GM19463 (cell line): Measurements from ENCODE around the gene CSAG2.
"Not testable (repeated sequence)": the region's sequence is repeated elsewhere in the genome, so short reads cannot be mapped to it uniquely, and the experiment has no call there.

Source experiments
- ATAC-seq: cut with Tn5 transposase; IDR thresholded peaks from one replicate; pipeline ENCODE4 v1.9.1; 2021; ENCODE audit warnings: mild to moderate bottlenecking, moderate library complexity; ENCODE audit not compliant: unreplicated experiment

Gene CSAG2, protein sequence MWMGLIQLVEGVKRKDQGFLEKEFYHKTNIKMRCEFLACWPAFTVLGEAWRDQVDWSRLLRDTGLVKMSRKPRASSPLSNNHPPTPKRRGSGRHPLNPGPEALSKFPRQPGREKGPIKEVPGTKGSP

DNA sequence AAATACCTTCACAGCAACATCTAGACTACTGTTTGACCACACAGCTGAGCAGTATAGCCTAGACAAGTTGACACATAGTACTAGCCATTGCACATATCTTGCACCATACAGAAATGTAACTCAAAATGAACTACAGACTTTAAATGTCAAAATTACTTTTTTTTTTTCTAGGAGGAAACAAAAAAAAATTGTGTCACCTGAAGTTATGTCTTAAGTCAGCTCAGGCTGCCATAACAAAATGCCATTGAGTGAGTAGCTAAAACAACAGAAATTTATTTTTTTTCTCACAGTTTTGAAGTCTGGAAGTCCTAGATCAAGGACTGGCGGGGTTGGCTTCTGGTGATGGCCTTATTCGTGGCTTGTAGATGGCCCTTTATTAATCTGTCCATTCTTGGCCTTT, at the start of gene CSAG2:
Gene CSAG2 (minus strand): TSS at position 101 of the 400 bp plus-strand sequence. CDS start 161 bp downstream, outside the sequence.
- ATAC-seq: not testable (repeated sequence)

DNA sequence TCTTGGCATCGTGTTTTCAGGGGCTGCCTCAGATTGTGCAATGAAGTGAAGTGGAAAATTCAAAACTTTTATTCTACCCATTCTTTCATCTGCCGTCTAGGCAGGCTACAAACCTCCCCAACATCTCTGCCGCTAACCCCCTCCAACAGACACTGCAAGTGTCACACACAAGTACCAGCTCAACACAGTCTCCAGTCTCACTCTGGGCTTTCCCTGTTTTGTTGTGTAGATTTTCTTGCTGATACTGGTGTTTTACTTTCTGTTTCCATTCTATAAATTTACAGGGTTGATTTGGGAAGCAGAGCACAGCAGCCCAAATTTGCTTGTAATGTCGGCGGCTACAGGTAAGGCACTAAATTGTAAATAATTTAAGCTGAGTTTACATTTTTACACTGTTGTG, 45.8 kb upstream of the CSAG2 start:
- ATAC-seq: not testable (repeated sequence)

DNA sequence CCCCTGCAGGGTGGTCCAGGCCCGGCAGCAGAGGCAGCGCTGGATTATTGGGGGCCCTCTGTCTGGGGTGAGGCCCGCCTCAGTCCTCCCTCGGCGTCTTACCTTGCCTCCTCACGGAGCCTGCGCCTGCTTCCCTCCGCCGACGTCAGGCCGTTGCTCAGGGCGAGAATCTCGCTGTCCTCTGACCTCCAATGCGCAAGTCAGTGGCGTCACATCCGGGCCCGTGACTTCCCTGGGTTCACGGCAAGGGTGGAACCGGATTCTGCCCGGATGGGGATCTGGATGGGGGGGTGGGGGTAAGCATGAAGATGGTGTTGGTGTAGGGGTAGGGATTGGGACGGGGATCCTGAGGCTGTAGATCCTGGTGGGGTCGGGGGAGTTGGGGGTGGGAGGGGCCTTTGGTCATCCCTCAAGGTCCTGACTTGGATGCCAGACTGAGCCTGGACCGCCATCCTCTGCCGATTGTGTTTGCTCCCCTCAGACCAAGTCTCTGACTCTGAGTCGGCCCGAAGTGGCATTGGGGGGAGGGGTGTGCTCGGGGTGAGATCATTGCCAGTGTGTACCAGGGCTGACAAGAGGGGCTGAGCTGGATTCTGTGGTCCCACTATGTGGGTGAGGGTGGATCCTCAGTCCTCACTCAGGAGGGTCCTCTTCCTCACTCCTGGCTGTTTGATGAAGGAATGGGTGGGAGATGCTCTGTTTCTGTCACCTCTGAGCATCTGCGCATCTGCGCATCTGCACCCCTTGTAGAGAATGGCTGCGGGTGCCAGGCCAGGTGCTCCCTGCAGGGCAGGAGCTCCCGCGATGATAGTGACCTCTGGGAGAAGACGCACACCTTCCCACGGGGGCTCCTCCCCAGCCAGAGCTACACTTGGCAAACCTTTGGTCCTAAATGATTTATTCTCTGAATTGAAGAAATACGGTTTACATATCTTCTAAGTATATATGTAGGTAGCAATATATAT, 44.9 kb upstream of the CSAG2 start, which contains the start of gene MAGEA2:
Gene MAGEA2 (minus strand): TSS at position 157 of the 965 bp plus-strand sequence. CDS start 2,479 bp downstream, outside the sequence.
- ATAC-seq: not testable (repeated sequence)

DNA sequence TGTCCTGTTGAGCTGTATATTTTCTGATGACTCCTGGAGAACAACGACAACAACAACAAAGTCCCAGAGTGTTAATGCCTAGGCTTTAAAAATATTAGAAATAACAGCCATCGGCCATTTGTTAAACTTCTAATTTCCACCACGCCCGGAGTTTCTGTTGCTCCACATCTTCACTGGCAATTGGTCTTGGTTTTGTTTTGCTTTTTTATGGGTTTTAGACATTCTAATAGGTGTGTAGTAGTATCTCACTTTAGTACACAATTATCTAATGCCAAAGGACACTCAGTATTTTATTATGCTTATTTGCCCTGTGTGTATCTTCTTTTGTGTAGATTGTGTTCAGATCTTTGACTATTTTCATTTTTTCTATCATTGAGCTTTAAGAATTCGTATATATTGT, 29.5 kb upstream of the CSAG2 start:
- no peak for ATAC-seq

DNA sequence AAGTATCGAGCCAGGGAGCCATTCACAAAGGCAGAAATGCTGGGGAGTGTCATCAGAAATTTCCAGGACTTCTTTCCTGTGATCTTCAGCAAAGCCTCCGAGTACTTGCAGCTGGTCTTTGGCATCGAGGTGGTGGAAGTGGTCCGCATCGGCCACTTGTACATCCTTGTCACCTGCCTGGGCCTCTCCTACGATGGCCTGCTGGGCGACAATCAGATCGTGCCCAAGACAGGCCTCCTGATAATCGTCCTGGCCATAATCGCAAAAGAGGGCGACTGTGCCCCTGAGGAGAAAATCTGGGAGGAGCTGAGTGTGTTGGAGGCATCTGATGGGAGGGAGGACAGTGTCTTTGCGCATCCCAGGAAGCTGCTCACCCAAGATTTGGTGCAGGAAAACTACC, 27.5 kb upstream of the CSAG2 start:
- ATAC-seq: not testable (repeated sequence)

DNA sequence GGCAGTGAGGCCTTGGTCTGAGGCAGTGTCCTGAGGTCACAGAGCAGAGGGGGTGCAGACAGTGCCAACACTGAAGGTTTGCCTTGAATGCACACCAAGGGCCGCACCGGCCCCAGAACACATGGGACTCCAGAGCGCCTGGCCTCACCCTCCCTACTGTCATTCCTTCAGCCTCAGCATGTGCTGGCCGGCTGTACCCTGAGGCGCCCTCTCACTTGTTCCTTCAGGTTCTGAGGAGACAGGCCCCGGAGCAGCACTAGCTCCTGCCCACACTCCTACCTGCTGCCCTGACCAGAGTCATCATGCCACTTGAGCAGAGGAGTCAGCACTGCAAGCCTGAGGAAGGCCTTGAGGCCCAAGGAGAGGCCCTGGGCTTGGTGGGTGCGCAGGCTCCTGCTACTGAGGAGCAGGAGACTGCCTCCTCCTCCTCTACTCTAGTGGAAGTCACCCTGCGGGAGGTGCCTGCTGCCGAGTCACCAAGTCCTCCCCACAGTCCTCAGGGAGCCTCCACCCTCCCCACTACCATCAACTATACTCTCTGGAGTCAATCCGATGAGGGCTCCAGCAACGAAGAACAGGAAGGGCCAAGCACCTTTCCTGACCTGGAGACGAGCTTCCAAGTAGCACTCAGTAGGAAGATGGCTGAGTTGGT, 26.9 kb upstream of the CSAG2 start:
- ATAC-seq: no peak

DNA sequence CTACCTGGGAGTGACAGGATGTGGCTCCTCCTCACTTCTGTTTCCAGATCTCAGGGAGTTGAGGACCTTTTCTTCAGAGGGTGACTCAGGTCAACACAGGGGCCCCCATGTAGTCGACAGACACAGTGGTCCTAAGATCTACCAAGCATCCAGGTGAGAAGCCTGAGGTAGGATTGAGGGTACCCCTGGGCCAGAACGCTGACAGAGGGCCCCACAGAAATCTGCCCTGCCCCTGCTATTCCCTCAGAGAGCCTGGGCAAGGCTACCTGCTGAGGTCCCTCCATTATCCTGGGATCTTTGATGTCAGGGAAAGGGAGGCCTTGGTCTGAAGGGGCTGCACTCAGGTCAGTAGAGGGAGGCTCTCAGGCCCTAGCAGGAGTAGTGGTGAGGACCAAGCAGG, 26.0 kb upstream of the CSAG2 start:
- no peak for ATAC-seq

DNA sequence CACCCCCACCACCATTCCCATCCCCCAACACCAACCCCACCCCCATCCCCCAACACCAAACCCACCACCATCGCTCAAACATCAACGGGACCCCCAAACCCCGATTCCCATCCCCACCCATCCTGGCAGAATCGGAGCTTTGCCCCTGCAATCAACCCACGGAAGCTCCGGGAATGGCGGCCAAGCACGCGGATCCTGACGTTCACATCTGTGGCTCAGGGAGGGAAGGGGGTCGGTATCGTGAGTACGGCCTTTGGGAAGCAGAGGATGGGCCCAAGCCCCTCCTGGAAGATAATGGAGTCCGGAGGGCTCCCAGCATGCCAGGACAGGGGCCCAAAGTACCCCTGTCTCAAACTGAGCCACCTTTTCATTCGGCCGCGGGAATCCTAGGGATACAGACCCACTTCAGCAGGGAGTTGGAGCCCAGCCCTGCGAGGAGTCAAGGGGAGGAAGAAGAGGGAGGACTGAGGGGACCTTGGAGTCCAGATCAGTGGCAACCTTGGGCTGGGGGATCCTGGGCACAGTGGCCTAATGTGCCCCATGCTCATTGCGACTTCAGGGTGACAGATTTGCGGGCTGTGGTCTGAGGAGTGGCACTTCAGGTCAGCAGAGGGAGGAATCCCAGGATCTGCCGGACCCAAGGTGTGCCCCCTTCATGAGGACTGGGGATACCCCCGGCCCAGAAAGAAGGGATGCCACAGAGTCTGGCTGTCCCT, 25.2 kb upstream of the CSAG2 start:
- ATAC-seq: not testable (repeated sequence)

DNA sequence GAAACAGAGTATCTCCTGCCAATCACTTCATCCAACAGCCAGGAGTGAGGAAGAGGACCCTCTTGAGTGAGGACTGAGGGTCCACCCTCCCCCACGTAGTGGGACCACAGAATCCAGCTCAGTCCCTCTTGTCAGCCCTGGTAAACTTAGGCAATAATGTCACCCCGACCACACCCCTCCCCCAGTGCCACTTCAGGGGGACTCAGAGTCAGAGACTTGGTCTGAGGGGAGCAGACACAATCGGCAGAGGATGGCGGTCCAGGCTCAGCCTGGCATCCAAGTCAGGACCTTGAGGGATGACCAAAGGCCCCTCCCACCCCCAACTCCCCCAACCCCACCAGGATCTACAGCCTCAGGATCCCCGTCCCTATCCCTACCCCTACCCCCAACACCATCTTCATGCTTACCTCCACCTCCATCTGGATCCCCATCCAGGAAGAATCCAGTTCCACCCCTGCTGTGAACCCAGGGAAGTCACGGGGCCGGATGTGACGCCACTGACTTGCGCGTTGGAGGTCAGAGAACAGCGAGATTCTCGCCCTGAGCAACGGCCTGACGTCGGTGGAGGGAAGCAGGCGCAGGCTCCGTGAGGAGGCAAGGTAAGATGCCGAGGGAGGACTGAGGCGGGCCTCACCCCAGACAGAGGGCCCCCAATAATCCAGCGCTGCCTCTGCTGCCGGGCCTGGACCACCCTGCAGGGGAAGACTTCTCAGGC, 24.3 kb upstream of the CSAG2 start, which contains the start of the genes CSAG1 and MAGEA12:
Gene CSAG1 (minus strand): TSS at position 461 of the 715 bp plus-strand sequence. CDS start 1,261 bp downstream, outside the sequence.
Gene MAGEA12 (plus strand): TSS at position 497 of the 715 bp plus-strand sequence. CDS start 2,405 bp downstream, outside the sequence.
- no peak for ATAC-seq

DNA sequence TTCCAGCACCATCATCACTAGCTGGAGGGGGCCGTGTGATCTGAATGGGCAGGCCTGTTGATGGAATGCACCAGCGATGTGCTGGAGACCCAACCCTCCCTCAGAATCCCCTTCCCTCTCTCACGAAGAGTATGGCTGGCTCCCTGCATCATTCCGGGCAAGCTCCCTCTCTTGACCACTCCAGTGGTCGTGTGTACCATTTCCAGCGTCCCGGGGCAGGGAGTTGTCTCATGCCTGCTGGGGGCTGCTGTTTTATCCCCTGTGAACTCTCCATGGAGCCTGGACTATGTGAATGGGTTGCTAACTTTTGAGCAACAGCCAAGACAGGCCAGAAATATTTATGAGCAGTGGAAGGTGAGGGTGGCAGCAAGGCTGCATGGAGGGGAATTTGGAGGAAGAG, 16.3 kb upstream of the CSAG2 start:
- ATAC-seq: no peak

DNA sequence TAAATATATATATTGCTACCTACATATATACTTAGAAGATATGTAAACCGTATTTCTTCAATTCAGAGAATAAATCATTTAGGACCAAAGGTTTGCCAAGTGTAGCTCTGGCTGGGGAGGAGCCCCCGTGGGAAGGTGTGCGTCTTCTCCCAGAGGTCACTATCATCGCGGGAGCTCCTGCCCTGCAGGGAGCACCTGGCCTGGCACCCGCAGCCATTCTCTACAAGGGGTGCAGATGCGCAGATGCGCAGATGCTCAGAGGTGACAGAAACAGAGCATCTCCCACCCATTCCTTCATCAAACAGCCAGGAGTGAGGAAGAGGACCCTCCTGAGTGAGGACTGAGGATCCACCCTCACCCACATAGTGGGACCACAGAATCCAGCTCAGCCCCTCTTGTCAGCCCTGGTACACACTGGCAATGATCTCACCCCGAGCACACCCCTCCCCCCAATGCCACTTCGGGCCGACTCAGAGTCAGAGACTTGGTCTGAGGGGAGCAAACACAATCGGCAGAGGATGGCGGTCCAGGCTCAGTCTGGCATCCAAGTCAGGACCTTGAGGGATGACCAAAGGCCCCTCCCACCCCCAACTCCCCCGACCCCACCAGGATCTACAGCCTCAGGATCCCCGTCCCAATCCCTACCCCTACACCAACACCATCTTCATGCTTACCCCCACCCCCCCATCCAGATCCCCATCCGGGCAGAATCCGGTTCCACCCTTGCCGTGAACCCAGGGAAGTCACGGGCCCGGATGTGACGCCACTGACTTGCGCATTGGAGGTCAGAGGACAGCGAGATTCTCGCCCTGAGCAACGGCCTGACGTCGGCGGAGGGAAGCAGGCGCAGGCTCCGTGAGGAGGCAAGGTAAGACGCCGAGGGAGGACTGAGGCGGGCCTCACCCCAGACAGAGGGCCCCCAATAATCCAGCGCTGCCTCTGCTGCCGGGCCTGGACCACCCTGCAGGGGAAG, 5.0 kb upstream of the CSAG2 start, which contains the start of gene MAGEA2B:
Gene MAGEA2B (plus strand): TSS at position 814 of the 973 bp plus-strand sequence. CDS start 2,479 bp downstream, outside the sequence.
- not testable (repeated sequence) for ATAC-seq

DNA sequence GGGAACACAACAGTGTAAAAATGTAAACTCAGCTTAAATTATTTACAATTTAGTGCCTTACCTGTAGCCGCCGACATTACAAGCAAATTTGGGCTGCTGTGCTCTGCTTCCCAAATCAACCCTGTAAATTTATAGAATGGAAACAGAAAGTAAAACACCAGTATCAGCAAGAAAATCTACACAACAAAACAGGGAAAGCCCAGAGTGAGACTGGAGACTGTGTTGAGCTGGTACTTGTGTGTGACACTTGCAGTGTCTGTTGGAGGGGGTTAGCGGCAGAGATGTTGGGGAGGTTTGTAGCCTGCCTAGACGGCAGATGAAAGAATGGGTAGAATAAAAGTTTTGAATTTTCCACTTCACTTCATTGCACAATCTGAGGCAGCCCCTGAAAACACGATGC, 4.1 kb upstream of the CSAG2 start:
- not testable (repeated sequence) for ATAC-seq

DNA sequence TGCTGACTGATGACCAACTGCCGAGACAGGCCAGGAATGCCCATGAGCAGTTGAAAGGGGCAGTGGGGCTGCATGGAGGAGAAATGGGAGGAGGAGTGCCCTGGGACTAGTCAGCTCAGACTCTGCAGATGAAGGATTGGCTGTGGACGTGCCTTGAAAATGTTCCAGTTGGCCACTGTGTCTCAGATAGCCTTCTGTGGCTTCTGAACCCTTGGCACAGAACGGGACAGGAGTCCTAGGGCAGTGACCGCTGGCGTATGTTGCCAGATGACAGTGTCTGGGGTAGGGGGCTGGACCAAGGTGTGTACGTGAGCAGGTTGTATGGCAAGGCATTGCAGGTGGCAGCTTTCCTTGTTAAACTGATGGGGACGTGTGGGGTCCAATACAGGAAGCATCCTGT, 2.6 kb downstream of the CSAG2 start:
- not testable (repeated sequence) for ATAC-seq

DNA sequence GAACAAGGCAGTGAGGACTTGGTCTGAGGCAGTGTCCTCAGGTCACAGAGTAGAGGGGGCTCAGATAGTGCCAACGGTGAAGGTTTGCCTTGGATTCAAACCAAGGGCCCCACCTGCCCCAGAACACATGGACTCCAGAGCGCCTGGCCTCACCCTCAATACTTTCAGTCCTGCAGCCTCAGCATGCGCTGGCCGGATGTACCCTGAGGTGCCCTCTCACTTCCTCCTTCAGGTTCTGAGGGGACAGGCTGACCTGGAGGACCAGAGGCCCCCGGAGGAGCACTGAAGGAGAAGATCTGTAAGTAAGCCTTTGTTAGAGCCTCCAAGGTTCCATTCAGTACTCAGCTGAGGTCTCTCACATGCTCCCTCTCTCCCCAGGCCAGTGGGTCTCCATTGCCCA, 8.7 kb downstream of the CSAG2 start:
- ATAC-seq: not testable (repeated sequence)

DNA sequence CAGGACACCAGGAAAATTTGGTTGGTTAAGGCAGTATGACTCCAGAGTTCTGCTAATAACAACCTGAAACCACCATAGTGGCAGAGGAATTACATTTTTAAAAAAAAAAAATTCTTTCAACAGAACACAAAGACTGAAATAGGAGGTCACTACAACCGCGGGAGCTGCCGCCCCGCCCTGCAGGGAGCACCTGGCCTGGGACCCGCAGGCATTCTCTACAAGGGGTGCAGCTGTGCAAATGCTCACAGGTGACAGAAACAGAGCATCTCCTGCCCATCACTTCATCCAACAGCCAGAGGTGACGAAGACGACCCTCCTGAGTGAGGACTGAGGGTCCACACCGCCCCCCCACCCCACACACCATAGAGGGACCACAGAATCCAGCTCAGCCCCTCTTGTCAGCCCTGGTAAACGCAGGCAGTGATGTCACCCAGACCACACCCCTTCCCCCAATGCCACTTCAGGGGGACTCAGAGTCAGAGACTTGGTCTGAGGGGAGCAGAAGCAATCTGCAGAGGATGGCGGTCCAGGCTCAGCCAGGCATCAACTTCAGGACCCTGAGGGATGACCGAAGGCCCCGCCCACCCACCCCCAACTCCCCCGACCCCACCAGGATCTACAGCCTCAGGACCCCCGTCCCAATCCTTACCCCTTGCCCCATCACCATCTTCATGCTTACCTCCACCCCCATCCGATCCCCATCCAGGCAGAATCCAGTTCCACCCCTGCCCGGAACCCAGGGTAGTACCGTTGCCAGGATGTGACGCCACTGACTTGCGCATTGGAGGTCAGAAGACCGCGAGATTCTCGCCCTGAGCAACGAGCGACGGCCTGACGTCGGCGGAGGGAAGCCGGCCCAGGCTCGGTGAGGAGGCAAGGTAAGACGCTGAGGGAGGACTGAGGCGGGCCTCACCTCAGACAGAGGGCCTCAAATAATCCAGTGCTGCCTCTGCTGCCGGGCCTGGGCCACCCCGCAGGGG, 10.8 kb downstream of the CSAG2 start, which contains the start of gene MAGEA3:
Gene MAGEA3 (plus strand): TSS at position 843 of the 980 bp plus-strand sequence. CDS start 2,039 bp downstream, outside the sequence.
- not testable (repeated sequence) for ATAC-seq

DNA sequence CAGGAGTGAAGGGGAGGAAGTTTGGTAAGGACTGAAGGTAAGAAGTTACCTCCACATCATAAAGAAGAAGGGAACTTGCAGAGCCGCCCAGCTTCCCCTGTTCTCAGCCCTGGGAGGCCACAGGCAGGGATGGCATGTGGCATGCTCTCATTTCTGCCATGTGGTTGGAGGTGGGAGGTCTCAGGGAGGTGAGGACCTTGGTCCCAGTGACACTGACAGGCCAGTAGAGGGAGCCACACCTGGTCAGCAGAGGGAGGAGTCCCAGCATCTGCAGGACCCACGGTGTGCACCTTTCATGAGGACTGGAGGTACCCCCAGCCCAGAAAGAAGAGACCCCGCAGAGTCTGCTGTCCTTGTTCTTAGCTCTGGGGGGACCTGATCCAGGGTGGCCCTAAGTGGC, 28.1 kb downstream of the CSAG2 start:
- ATAC-seq: peak; percentile 96

DNA sequence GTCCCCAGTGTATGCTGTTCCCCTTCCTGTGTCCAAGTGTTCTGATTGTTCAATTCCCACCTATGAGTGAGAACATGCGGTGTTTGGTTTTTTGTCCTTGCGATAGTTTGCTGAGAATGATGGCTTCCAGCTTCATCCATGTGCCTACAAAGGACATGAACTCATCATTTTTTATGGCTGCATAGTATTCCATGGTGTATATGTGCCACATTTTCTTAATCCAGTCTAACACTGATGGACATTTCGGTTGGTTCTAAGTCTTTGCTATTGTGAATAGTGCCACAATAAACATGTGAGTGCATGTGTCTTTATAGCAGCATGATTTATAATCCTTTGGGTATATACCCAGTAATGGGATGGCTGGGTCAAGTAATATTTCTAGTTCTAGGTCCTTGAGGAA, 34.4 kb downstream of the CSAG2 start:
- not testable (repeated sequence) for ATAC-seq
